GM23338 (cell line): Measurements from ENCODE around the gene HSCB. TPM values are rescaled to one million over a fixed set of nuclear protein-coding genes. Genes with fewer than 3 reads are reported as not detected.

ENCODE experiments used
- ATAC-seq: fragments of 200-7000 bp; cut with Tn5 transposase; 3 replicates; pipeline ENCODE4 v1.9.1; 2020
- DNase-seq: peaks from one replicate; pipeline ENCODE4 v3.0.0-alpha.2; 2015; ENCODE audit warnings: low spot score
- H2AFZ ChIP-seq: fragments of 200-600 bp; sonication (generic); 2 replicates; pipeline ENCODE4 v1.8.0; 2016; ENCODE audit warnings: antibody characterized with exemption, mild to moderate bottlenecking, moderate library complexity
- H3F3A ChIP-seq: fragments of 200-600 bp; sonication (generic); replicated peaks from 2 replicates; pipeline ENCODE4 v1.8.0; 2017; ENCODE audit warnings: antibody characterized with exemption, mixed run types, low read depth
- H3K27ac ChIP-seq: fragments of 200-600 bp; sonication (generic); 2 replicates; pipeline ENCODE4 v1.6.1; 2016; ENCODE audit warnings: low read depth
- H3K27me3 ChIP-seq: fragments of 200-600 bp; sonication (generic); 2 replicates; pipeline ENCODE4 v1.8.0; 2016; ENCODE audit warnings: mild to moderate bottlenecking, mixed run types, moderate library complexity; ENCODE audit not compliant: insufficient read depth
- H3K36me3 ChIP-seq: fragments of 200-600 bp; sonication (generic); 2 replicates; pipeline ENCODE4 v1.8.0; 2016; ENCODE audit warnings: mild to moderate bottlenecking; ENCODE audit not compliant: insufficient read depth
- H3K4me1 ChIP-seq: fragments of 200-600 bp; sonication (generic); 2 replicates; pipeline ENCODE4 v1.8.0; 2016; ENCODE audit warnings: mild to moderate bottlenecking, moderate library complexity; ENCODE audit not compliant: insufficient read depth
- H3K4me2 ChIP-seq: fragments of 200-600 bp; sonication (generic); 2 replicates; pipeline ENCODE4 v1.7.1; 2017; ENCODE audit warnings: mixed run types
- H3K4me3 ChIP-seq: fragments of 200-600 bp; sonication (generic); 2 replicates; pipeline ENCODE4 v1.6.1; 2016; ENCODE audit warnings: mixed run types
- H3K79me2 ChIP-seq: fragments of 200-600 bp; sonication (generic); replicated peaks from 2 replicates; pipeline ENCODE4 v1.8.0; 2017; ENCODE audit warnings: mild to moderate bottlenecking; ENCODE audit not compliant: insufficient read depth
- H3K9me2 ChIP-seq: fragments of 200-600 bp; sonication (generic); 2 replicates; pipeline ENCODE4 v1.8.0; 2017; ENCODE audit not compliant: insufficient read depth
- H4K20me1 ChIP-seq: fragments of 200-600 bp; sonication (generic); replicated peaks from 2 replicates; pipeline ENCODE4 v1.8.0; 2017; ENCODE audit warnings: mild to moderate bottlenecking; ENCODE audit not compliant: insufficient read depth
- H3K27ac Mint-ChIP-seq: 2 replicates; pipeline ENCODE4 v1.8.0; 2020; ENCODE audit warnings: inconsistent platforms, mild to moderate bottlenecking, moderate library complexity, mixed read lengths
- H3K27me3 Mint-ChIP-seq: 3 replicates; pipeline ENCODE4 v1.8.0; 2022; ENCODE audit warnings: low read depth, mild to moderate bottlenecking, moderate library complexity, mixed read lengths, inconsistent platforms; ENCODE audit not compliant: insufficient read depth, poor library complexity
- H3K36me3 Mint-ChIP-seq: 3 replicates; pipeline ENCODE4 v1.8.0; 2021; ENCODE audit warnings: low read depth, mild to moderate bottlenecking, inconsistent platforms, moderate library complexity, mixed read lengths
- H3K4me1 Mint-ChIP-seq: 3 replicates; pipeline ENCODE4 v1.8.0; 2020; ENCODE audit warnings: mild to moderate bottlenecking, inconsistent platforms, mixed read lengths
- H3K4me3 Mint-ChIP-seq: 3 replicates; pipeline ENCODE4 v1.8.0; 2021; ENCODE audit warnings: moderate library complexity, mild to moderate bottlenecking, inconsistent platforms, mixed read lengths
- H3K9me3 Mint-ChIP-seq: 3 replicates; pipeline ENCODE4 v1.8.0; 2020; ENCODE audit warnings: moderate library complexity, mild to moderate bottlenecking, inconsistent platforms, mixed read lengths
- CREB1 ChIP-seq: fragments of 250-450 bp; sonication (Bioruptor Pico); IDR thresholded peaks from 2 replicates; pipeline ENCODE4 v1.5.0; 2020; ENCODE audit warnings: low read depth, mild to moderate bottlenecking, moderate library complexity
- CTCF ChIP-seq, 2 experiments: fragments of 200-600 bp in 1 of 2; sonication (generic) in 1 of 2; conservative IDR thresholded peaks; 2 replicates each; pipeline versions ENCODE4 v1.5.1 to v1.6.1; 2016 to 2017; ENCODE audit warnings: antibody characterized with exemption in 2 of 2, low read depth in 2 of 2, mild to moderate bottlenecking in 2 of 2, moderate library complexity in 1 of 2
- ETS1 ChIP-seq: IDR thresholded peaks from 2 replicates; pipeline ENCODE4 v1.6.1; 2016; ENCODE audit warnings: antibody characterized with exemption
- EZH2 ChIP-seq: fragments of 200-600 bp; sonication (generic); IDR thresholded peaks from one replicate; pipeline ENCODE4 v1.8.0; 2017; ENCODE audit warnings: antibody characterized with exemption, mild to moderate bottlenecking, low read depth; ENCODE audit not compliant: unreplicated experiment
- EZH2phosphoT487 ChIP-seq: fragments of 200-600 bp; sonication (generic); IDR thresholded peaks from one replicate; pipeline ENCODE4 v1.8.1; 2018; ENCODE audit warnings: antibody characterized with exemption; ENCODE audit not compliant: unreplicated experiment
- JUNB ChIP-seq: IDR thresholded peaks from one replicate; pipeline ENCODE4 v1.6.1; 2016; ENCODE audit warnings: antibody characterized with exemption; ENCODE audit not compliant: unreplicated experiment
- NANOG ChIP-seq: IDR thresholded peaks from 2 replicates; pipeline ENCODE4 v1.6.1; 2016; ENCODE audit warnings: antibody characterized with exemption, borderline replicate concordance
- POLR2AphosphoS5 ChIP-seq: IDR thresholded peaks from 2 replicates; pipeline ENCODE4 v1.6.1; 2016; ENCODE audit warnings: antibody characterized with exemption, low read depth
- REST ChIP-seq: IDR thresholded peaks from one replicate; pipeline ENCODE4 v1.6.1; 2018; ENCODE audit warnings: antibody characterized with exemption; ENCODE audit not compliant: unreplicated experiment
- STAT1 ChIP-seq: IDR thresholded peaks from one replicate; pipeline ENCODE4 v1.6.1; 2016; ENCODE audit warnings: antibody characterized with exemption; ENCODE audit not compliant: unreplicated experiment
- ZNF114 ChIP-seq: fragments of 250-450 bp; sonication (Bioruptor Pico); IDR thresholded peaks from 2 replicates; pipeline ENCODE4 v1.5.0; 2020; ENCODE audit warnings: mild to moderate bottlenecking, moderate library complexity
- ZNF331 ChIP-seq: fragments of 250-450 bp; sonication (Bioruptor Pico); IDR thresholded peaks from 2 replicates; pipeline ENCODE4 v1.5.0; 2020; ENCODE audit warnings: low read depth, mild to moderate bottlenecking, moderate library complexity
- ZNF462 ChIP-seq: fragments of 250-450 bp; sonication (Bioruptor Pico); IDR thresholded peaks from 2 replicates; pipeline ENCODE4 v1.5.0; 2020; ENCODE audit warnings: mild to moderate bottlenecking, moderate library complexity
- polyA plus RNA-seq: library from polyadenylated mRNA; unstranded; fragments of >200 nt; fragmentation: Nextera tagmentation; extraction: Ambion mirVana; gene quantifications from 2 replicates; pipeline ENCODE4 v1.2.1, GENCODE V29; 2016
- total RNA-seq: library from RNA; depleted of rRNA; stranded (reverse); fragments of >200 nt; shearing (Covaris generic); gene quantifications from 2 replicates; pipeline ENCODE4 v1.2.3, GENCODE V29; 2014

The HSCB gene
- total and polyA plus RNA-seq, 2 experiments from 2014 or later: 18.6 to 30.9 TPM

GRCh38 chr22:28798810-28799605 lies 57.2 kb downstream of the HSCB start:
- DNase-seq (peak; percentile 36), ATAC-seq (no peak)
- H3K4me3 Mint-ChIP-seq: peak overlapping the region; percentile 89
- TF ChIP-seq JUNB (no peak), ETS1 (no peak), ZNF114 (CRISPR knock-in tag) (no peak), CREB1 (CRISPR knock-in tag) (no peak), POLR2AphosphoS5 (no peak), ZNF462 (CRISPR knock-in tag) (no peak), EZH2 (no peak), EZH2phosphoT487 (no peak), REST (no peak), ZNF331 (no peak), NANOG (no peak), CTCF (conservative IDR thresholded peaks at IDR 0.05; ENCODE audit: low read depth in 2 of 2) (no peak), STAT1 (no peak)
- Histone ChIP-seq H3K79me2 (peaks cover 54% of the 10 kb centered on the region), H4K20me1 (peaks cover 28% of the 10 kb centered on the region), H3K9me2 (no peaks in the 10 kb centered on the region), H3F3A (peaks cover 46% of the 10 kb centered on the region), H3K27ac (peak overlapping the region; percentile 93), H3K4me3 (peak overlapping the region; percentile 100), H3K4me2 (peak overlapping the region; percentile 97), H2AFZ (no peak overlapping the region), H3K27me3 (no peaks in the 10 kb centered on the region), H3K36me3 (peaks cover 51% of the 10 kb centered on the region), H3K4me1 (peaks cover 10% of the 10 kb centered on the region)
- no peaks in the 10 kb centered on the region; the same call in 2 of the 3 replicates for H3K9me3 Mint-ChIP-seq
- peaks cover 22% of the 10 kb centered on the region for H3K4me1 Mint-ChIP-seq
- peaks cover 15% of the 10 kb centered on the region for H3K27me3 Mint-ChIP-seq
- peaks cover 59% of the 10 kb centered on the region for H3K36me3 Mint-ChIP-seq
- peak overlapping the region; percentile 95 for H3K27ac Mint-ChIP-seq
